ENCODE results near the gene ZNF546. TPM values are rescaled to one million over a fixed set of nuclear protein-coding genes. Genes with fewer than 3 reads are reported as not detected.
A peak's percentile ranks its signal among the peaks of the same experiment; 100 is the strongest.

ZNF546 gene
- total RNA-seq, 1 donor from 2014 or later, result 5.2 TPM

DNA sequence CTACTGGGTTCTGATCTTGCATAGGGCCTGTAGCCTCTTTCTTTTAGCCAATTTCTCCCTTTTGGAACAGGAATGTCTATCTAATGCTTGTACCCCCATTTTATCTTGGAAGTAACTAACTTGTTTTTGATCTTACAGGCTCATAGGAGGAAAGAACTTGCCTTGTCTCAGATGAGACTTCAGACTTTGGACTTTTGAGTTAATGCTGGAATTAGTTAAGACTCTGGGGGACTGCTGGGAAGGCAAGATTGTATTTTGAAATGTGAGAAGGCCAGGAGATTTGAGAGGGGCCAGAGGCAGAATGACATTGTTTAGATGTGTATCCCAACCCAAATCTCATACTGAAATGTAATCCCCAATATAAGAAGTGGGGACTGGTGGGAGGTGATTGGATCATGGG is 2.5 kb upstream of the ZNF546 start:
- intact Hi-C loops (cut with DNase I), result no loop called here
- H3K9me3 ChIP-seq, result no peaks in the 10 kb centered on the region
- no peak for DNase-seq (ENCODE audit: extremely low spot score in 2 of 2)
- no peak overlapping the region for H3K27ac ChIP-seq
- H3K36me3 ChIP-seq, result no peaks in the 10 kb centered on the region
- no peak for TF ChIP-seq CTCF (IDR thresholded peaks at IDR 0.05)
- TF ChIP-seq POLR2A (IDR thresholded peaks at IDR 0.05), result no peak
- no peak for TF ChIP-seq POLR2AphosphoS5 (IDR thresholded peaks at IDR 0.05; ENCODE audit: insufficient read depth in 1 of 2, low read depth in 1 of 2)
- no peak overlapping the region for H3K4me3 ChIP-seq
- no peaks in the 10 kb centered on the region for H3K27me3 ChIP-seq
- H3K4me1 ChIP-seq, result peaks cover 20% of the 10 kb centered on the region

DNA sequence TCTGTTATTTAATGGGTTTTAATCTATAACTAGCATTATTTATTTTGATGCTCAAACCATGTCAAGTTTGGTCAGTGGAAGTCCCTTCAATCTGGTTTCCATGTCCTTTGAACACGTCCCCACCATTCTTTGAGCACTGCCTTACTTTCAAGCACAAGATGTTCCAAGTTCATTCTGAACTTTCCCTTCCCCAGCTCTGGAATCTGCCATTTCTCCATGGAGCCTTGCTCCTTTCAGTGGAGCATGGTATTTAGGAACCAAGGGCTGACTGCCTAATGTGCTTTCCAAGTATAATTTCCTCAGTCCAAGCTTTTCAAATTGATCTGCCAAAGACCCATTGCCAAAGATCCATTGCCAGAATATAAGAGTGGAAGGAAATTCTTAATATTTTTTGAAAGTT is 1.1 kb upstream of the ZNF546 start:
- H3K36me3 ChIP-seq, result no peaks in the 10 kb centered on the region
- H3K4me3 ChIP-seq, result peak overlapping the region in 1 of 2 donors; percentile 62
- peaks cover 20% of the 10 kb centered on the region for H3K4me1 ChIP-seq
- intact Hi-C loops (cut with DNase I), result no loop called here
- no peak overlapping the region for H3K27ac ChIP-seq
- no peaks in the 10 kb centered on the region for H3K9me3 ChIP-seq
- TF ChIP-seq CTCF (IDR thresholded peaks at IDR 0.05), result no peak
- no peak for TF ChIP-seq POLR2A (IDR thresholded peaks at IDR 0.05)
- no peak for TF ChIP-seq POLR2AphosphoS5 (IDR thresholded peaks at IDR 0.05; ENCODE audit: insufficient read depth in 1 of 2, low read depth in 1 of 2)
- DNase-seq (ENCODE audit: extremely low spot score in 2 of 2), result no peak
- H3K27me3 ChIP-seq, result no peaks in the 10 kb centered on the region

- Histone ChIP-seq H3K4me3 (peak overlapping the region; percentile 60 to 62), H3K27ac (peak overlapping the region; percentile 60), H3K27me3 (no peaks in the 10 kb centered on the region), H3K36me3 (no peaks in the 10 kb centered on the region), H3K9me3 (no peaks in the 10 kb centered on the region), H3K4me1 (peaks cover 20% of the 10 kb centered on the region)
- TF ChIP-seq POLR2A (IDR thresholded peaks at IDR 0.05) (no peak), POLR2AphosphoS5 (IDR thresholded peaks at IDR 0.05; ENCODE audit: insufficient read depth in 1 of 2, low read depth in 1 of 2) (no peak), CTCF (IDR thresholded peaks at IDR 0.05) (no peak)
- intact Hi-C loops (cut with DNase I), result no loop called here
- DNase-seq (ENCODE audit: extremely low spot score in 2 of 2), result no peak
Observed at GRCh38 chr19:39996218-39996810, 546 bp upstream of the ZNF546 start.

DNA sequence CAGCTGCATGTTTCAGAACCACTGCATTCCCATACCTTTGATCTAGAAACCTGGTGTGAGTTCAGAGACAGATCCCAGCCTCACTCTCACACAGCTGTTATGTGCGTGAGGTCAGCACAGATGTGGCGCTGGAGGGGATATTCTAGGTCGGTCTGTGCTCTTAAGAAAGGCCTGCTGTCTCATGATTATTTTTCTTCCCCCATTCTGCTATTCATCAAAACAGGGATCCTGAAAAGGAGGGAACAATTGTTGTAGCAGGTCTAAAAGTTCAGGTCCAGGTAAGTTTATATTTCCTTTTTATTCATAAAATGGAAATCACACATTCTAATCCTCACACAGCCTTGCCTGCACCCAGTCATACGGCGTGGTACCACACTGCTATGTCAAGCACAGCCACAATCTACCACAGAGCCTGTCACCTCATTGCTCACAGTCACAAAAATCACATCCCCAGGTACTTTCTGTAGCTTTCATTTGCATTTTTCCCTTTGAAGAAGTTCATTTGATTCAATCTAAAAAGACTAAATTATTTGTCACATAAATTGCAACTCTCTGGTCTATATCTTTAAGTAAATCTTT is 867 bp downstream of the ZNF546 start:
- DNase-seq (ENCODE audit: extremely low spot score in 2 of 2), result no peak
- Histone ChIP-seq H3K36me3 (no peaks in the 10 kb centered on the region), H3K27ac (peak overlapping the region; percentile 60), H3K4me3 (peak overlapping the region; percentile 60 to 62), H3K27me3 (no peaks in the 10 kb centered on the region), H3K4me1 (peaks cover 20% of the 10 kb centered on the region), H3K9me3 (no peaks in the 10 kb centered on the region)
- intact Hi-C loops (cut with DNase I), result no loop called here
- TF ChIP-seq CTCF (IDR thresholded peaks at IDR 0.05) (no peak), POLR2AphosphoS5 (IDR thresholded peaks at IDR 0.05; ENCODE audit: insufficient read depth in 1 of 2, low read depth in 1 of 2) (no peak), POLR2A (IDR thresholded peaks at IDR 0.05) (no peak)

DNA sequence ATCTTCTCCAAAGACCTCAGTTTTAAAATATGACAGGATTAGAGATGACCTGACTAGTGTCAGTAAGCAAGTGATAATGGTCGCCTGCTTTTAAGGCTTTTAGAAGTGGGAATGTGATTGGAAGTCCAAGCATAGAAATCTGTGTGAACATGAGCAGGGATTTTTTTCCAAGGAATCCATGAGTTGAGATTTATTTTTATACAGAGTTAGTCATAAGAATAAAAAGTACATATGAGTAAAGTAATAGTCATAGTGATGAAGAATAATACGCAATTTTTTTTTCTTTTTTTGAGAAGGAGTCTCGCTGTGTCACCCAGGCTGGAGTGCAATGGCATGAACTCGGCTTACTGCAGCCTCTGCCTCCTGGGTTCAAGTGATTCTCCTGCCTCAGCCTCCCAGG is 1.6 kb downstream of the ZNF546 start:
- H3K4me1 ChIP-seq, result peaks cover 20% of the 10 kb centered on the region
- no peak for DNase-seq (ENCODE audit: extremely low spot score in 2 of 2)
- H3K36me3 ChIP-seq, result no peaks in the 10 kb centered on the region
- H3K27ac ChIP-seq, result no peak overlapping the region
- TF ChIP-seq POLR2AphosphoS5 (IDR thresholded peaks at IDR 0.05; ENCODE audit: insufficient read depth in 1 of 2, low read depth in 1 of 2) (no peak), CTCF (IDR thresholded peaks at IDR 0.05) (no peak), POLR2A (IDR thresholded peaks at IDR 0.05) (no peak)
- intact Hi-C loops (cut with DNase I), result no loop called here
- no peak overlapping the region for H3K4me3 ChIP-seq
- no peaks in the 10 kb centered on the region for H3K9me3 ChIP-seq
- H3K27me3 ChIP-seq, result no peaks in the 10 kb centered on the region

Data from vagina (tissue), 2 donors.